ENCODE data around the gene RPL28. TPM values are rescaled to one million over a fixed set of nuclear protein-coding genes. Genes with fewer than 3 reads are reported as not detected.
"Not testable (repeated sequence)": the region's sequence is repeated elsewhere in the genome, so short reads cannot be mapped to it uniquely, and the experiment has no call there.

RPL28 gene
- total RNA-seq, 1 experiment from 2014 or later, result 2,505 TPM

DNA sequence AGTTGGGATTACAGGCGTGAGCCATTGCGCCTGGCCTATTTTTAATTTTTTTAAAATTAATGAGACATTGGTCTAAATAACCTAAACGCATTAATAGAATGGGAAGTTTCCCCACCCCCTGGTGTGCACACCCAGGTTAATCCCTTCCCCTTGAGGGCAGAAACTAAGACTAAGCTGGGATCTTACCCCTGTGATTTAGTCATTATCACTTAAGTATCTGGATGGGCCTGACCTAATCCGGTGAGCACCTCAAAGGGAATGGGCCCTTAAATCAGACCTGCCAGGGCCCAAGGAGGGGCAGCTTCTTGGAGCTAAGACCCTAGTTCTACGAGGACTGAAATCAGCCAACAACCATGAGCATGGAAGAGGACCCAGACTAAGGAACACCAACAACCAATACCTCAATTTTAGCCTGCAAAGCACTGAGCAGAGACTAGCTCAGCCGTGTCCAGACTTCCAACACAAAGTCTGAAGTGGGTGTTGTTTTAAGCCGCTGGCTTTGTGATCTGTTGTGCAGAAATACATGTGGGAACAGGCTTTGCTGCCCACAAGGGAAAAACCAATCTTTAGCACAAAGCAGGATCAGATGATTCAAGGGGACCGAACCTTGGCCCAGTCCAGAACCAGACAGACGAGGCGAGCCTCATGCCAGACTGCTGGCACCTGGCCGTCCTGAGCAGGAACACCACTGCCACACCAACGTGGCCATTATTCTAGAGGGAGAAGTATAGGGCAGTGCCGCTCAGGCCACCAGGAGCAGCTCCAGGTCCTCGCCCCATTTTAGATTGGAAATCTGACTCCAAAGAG is 14.8 kb downstream of the RPL28 start (continued):
- no peak for TF ChIP-seq NR1H2 (CRISPR knock-in tag; IDR thresholded peaks at IDR 0.05)
- peak; percentile 79 for TF ChIP-seq ZNF121 (CRISPR knock-in tag; IDR thresholded peaks at IDR 0.05)
- TF ChIP-seq NFATC4 (CRISPR knock-in tag; IDR thresholded peaks at IDR 0.05), result no peak
- no peak for TF ChIP-seq ZNF671 (CRISPR knock-in tag; IDR thresholded peaks at IDR 0.05)
- TF ChIP-seq, protein P1, sequence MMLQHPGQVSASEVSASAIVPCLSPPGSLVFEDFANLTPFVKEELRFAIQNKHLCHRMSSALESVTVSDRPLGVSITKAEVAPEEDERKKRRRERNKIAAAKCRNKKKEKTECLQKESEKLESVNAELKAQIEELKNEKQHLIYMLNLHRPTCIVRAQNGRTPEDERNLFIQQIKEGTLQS (CRISPR knock-in tag; conservative IDR thresholded peaks at IDR 0.05), result no peak
- no peak for TF ChIP-seq SMAD4 (CRISPR knock-in tag; IDR thresholded peaks at IDR 0.05)
- TF ChIP-seq, protein P2, sequence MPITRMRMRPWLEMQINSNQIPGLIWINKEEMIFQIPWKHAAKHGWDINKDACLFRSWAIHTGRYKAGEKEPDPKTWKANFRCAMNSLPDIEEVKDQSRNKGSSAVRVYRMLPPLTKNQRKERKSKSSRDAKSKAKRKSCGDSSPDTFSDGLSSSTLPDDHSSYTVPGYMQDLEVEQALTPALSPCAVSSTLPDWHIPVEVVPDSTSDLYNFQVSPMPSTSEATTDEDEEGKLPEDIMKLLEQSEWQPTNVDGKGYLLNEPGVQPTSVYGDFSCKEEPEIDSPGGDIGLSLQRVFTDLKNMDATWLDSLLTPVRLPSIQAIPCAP (CRISPR knock-in tag; IDR thresholded peaks at IDR 0.05), result no peak
- TF ChIP-seq, protein P3, sequence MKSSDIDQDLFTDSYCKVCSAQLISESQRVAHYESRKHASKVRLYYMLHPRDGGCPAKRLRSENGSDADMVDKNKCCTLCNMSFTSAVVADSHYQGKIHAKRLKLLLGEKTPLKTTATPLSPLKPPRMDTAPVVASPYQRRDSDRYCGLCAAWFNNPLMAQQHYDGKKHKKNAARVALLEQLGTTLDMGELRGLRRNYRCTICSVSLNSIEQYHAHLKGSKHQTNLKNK (CRISPR knock-in tag; IDR thresholded peaks at IDR 0.05), result no peak
- no peak for TF ChIP-seq ELF4 (CRISPR knock-in tag; IDR thresholded peaks at IDR 0.05; ENCODE audit: low read depth)

DNA sequence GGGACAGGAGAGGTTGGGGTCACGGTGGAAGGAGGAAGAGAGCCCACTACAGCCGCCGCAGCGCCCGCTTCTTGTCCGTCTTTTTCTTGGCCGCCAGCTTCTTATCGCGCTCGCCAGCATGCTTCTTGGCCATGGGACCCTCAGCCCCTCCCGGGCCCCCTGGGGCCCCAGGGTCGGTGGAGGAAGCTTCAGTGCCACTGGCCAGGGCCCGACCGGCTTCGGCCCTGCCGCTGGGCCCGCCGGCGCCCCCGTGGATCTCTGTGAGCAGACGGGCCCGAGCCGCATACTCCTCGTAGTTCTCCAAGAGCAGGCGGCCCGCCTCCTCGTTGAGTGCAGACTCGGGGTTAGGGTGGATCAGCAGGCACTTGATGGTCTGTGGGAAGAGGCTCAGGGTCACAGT is 15.7 kb downstream of the RPL28 start:
- H3K36me3 Mint-ChIP-seq, result peaks cover 46% of the 10 kb centered on the region
- CTCF ChIA-PET, result interaction anchor here (1.1 to 1.6 kb wide), 2 partner anchors 62 to 235 kb away, joined by 3 read pairs; partner anchors contain the start of gene DNAAF3
- POLR2A ChIA-PET, result not testable (repeated sequence)

DNA sequence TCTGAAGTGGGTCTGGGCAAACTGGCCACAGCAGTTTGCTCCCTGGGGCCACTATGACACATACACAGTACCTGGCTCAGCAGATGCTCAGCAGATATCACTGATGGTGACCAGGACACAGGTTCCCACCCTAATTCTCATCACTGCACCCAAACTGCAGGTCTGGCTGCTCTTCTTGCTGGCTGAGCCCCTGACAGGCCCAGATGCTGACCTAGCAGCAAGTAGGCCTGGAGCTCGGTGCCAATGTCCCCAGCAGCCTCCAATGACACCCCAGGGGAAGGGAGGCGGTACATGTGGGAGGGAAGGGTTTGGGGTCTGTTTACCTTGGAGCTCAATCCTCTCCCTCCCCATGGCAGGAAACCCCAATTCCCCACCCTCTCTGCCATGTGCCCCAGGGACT is 16.8 kb downstream of the RPL28 start:
- Mint-ChIP-seq H3K4me3 (no peak overlapping the region), H3K36me3 (peaks cover 51% of the 10 kb centered on the region), H3K27ac (0 out of 2 replicates have a peak overlapping the region, but pooled peaks have one; percentile 85), H3K4me1 (peaks cover 35% of the 10 kb centered on the region), H3K9me3 (no peaks in the 10 kb centered on the region), H3K27me3 (ENCODE audit: low read depth) (no peaks in the 10 kb centered on the region; the same call in 1 of the 2 replicates)
- ATAC-seq (no peak), DNase-seq (ENCODE audit: low spot score) (no peak)
- no peak for TF ChIP-seq ZNF263 (CRISPR knock-in tag; IDR thresholded peaks at IDR 0.05; ENCODE audit: low read depth)
- TF ChIP-seq NFE2L1 (CRISPR knock-in tag; IDR thresholded peaks at IDR 0.05), result no peak
- TF ChIP-seq, protein P4, sequence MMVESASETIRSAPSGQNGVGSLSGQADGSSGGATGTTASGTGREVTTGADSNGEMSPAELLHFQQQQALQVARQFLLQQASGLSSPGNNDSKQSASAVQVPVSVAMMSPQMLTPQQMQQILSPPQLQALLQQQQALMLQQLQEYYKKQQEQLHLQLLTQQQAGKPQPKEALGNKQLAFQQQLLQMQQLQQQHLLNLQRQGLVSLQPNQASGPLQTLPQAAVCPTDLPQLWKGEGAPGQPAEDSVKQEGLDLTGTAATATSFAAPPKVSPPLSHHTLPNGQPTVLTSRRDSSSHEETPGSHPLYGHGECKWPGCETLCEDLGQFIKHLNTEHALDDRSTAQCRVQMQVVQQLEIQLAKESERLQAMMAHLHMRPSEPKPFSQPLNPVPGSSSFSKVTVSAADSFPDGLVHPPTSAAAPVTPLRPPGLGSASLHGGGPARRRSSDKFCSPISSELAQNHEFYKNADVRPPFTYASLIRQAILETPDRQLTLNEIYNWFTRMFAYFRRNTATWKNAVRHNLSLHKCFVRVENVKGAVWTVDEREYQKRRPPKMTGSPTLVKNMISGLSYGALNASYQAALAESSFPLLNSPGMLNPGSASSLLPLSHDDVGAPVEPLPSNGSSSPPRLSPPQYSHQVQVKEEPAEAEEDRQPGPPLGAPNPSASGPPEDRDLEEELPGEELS (CRISPR knock-in tag; IDR thresholded peaks at IDR 0.05), result no peak
- no peak for TF ChIP-seq OVOL2 (CRISPR knock-in tag; IDR thresholded peaks at IDR 0.05; ENCODE audit: borderline replicate concordance)
- TF ChIP-seq ELF4 (CRISPR knock-in tag; IDR thresholded peaks at IDR 0.05; ENCODE audit: low read depth), result no peak
- POLR2A ChIA-PET, result no interaction called here
- CTCF ChIA-PET, result interaction anchor here (0.8 to 1.2 kb wide), 2 partner anchors 16 to 251 kb away, joined by 3 read pairs; no protein-coding TSS in a partner anchor

More for the DNA sequence above, 15.7 kb downstream of the RPL28 start:
- not testable (repeated sequence) for H3K4me3 Mint-ChIP-seq; H3K9me3 Mint-ChIP-seq; DNase-seq (ENCODE audit: low spot score); H3K27me3 Mint-ChIP-seq (ENCODE audit: low read depth); ATAC-seq; H3K27ac Mint-ChIP-seq
- peaks cover 31% of the 10 kb centered on the region for H3K4me1 Mint-ChIP-seq

DNA sequence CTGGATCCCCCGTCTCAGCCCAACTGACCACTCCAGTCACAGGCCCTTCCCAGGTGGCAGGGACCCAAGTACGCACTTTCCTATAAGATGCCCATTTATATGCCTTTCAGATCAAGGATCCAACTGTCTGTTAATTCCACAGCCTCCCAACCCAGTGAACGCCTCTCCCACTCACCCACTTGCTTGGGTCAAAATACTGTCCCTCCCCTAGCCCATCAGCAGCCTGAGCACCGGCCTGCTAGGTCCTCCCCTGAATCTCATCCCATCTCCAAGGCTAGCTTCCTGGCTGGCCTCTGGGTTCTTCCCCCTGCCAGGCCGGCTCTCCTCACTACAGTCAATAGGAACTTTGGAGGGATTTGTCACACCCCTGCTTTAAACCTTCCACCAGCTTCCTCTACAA is 19.9 kb downstream of the RPL28 start:
- ATAC-seq (no peak), DNase-seq (ENCODE audit: low spot score) (no peak)
- Mint-ChIP-seq H3K27me3 (ENCODE audit: low read depth) (peaks cover 19% of the 10 kb centered on the region), H3K36me3 (peaks cover 60% of the 10 kb centered on the region), H3K4me3 (peak overlapping the region; percentile 88), H3K9me3 (peaks cover 21% of the 10 kb centered on the region), H3K4me1 (peaks cover 37% of the 10 kb centered on the region), H3K27ac (peak overlapping the region; percentile 46)
- ChIA-PET POLR2A (interaction anchor here (0.9 to 2.3 kb wide), 2 partner anchors 15 to 66 kb away, joined by 3 to 6 read pairs; partner anchors contain the start of gene KMT5C), CTCF (no interaction called here)
- TF ChIP-seq TP53 (CRISPR knock-in tag; IDR thresholded peaks at IDR 0.05) (no peak), ZNF138 (CRISPR knock-in tag; conservative IDR thresholded peaks at IDR 0.05) (no peak), OVOL2 (CRISPR knock-in tag; IDR thresholded peaks at IDR 0.05; ENCODE audit: borderline replicate concordance) (no peak), RORB (CRISPR knock-in tag; IDR thresholded peaks at IDR 0.05) (no peak), ATF1 (CRISPR knock-in tag; IDR thresholded peaks at IDR 0.05) (no peak)
- TF ChIP-seq, protein P5, sequence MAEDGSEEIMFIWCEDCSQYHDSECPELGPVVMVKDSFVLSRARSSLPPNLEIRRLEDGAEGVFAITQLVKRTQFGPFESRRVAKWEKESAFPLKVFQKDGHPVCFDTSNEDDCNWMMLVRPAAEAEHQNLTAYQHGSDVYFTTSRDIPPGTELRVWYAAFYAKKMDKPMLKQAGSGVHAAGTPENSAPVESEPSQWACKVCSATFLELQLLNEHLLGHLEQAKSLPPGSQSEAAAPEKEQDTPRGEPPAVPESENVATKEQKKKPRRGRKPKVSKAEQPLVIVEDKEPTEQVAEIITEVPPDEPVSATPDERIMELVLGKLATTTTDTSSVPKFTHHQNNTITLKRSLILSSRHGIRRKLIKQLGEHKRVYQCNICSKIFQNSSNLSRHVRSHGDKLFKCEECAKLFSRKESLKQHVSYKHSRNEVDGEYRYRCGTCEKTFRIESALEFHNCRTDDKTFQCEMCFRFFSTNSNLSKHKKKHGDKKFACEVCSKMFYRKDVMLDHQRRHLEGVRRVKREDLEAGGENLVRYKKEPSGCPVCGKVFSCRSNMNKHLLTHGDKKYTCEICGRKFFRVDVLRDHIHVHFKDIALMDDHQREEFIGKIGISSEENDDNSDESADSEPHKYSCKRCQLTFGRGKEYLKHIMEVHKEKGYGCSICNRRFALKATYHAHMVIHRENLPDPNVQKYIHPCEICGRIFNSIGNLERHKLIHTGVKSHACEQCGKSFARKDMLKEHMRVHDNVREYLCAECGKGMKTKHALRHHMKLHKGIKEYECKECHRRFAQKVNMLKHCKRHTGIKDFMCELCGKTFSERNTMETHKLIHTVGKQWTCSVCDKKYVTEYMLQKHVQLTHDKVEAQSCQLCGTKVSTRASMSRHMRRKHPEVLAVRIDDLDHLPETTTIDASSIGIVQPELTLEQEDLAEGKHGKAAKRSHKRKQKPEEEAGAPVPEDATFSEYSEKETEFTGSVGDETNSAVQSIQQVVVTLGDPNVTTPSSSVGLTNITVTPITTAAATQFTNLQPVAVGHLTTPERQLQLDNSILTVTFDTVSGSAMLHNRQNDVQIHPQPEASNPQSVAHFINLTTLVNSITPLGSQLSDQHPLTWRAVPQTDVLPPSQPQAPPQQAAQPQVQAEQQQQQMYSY (CRISPR knock-in tag; IDR thresholded peaks at IDR 0.05), result no peak
- TF ChIP-seq, protein P6, sequence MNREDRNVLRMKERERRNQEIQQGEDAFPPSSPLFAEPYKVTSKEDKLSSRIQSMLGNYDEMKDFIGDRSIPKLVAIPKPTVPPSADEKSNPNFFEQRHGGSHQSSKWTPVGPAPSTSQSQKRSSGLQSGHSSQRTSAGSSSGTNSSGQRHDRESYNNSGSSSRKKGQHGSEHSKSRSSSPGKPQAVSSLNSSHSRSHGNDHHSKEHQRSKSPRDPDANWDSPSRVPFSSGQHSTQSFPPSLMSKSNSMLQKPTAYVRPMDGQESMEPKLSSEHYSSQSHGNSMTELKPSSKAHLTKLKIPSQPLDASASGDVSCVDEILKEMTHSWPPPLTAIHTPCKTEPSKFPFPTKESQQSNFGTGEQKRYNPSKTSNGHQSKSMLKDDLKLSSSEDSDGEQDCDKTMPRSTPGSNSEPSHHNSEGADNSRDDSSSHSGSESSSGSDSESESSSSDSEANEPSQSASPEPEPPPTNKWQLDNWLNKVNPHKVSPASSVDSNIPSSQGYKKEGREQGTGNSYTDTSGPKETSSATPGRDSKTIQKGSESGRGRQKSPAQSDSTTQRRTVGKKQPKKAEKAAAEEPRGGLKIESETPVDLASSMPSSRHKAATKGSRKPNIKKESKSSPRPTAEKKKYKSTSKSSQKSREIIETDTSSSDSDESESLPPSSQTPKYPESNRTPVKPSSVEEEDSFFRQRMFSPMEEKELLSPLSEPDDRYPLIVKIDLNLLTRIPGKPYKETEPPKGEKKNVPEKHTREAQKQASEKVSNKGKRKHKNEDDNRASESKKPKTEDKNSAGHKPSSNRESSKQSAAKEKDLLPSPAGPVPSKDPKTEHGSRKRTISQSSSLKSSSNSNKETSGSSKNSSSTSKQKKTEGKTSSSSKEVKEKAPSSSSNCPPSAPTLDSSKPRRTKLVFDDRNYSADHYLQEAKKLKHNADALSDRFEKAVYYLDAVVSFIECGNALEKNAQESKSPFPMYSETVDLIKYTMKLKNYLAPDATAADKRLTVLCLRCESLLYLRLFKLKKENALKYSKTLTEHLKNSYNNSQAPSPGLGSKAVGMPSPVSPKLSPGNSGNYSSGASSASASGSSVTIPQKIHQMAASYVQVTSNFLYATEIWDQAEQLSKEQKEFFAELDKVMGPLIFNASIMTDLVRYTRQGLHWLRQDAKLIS (CRISPR knock-in tag; IDR thresholded peaks at IDR 0.05; ENCODE audit: borderline replicate concordance), result no peak
